Stimulated activated naive CD4-positive, alpha-beta T cell treated with Interleukin-2 at 50 U/mL for 16 hours (primary cell): ENCODE data around the gene CPN1.
A peak's percentile ranks its signal among the peaks of the same experiment; 100 is the strongest.
"Not testable (repeated sequence)": the region's sequence is repeated elsewhere in the genome, so short reads cannot be mapped to it uniquely, and the experiment has no call there.

Experiments
- DNase-seq: peaks from one replicate; lab custom pipeline; 2025; lab: John Stamatoyannopoulos, UW

The CPN1 gene

DNA sequence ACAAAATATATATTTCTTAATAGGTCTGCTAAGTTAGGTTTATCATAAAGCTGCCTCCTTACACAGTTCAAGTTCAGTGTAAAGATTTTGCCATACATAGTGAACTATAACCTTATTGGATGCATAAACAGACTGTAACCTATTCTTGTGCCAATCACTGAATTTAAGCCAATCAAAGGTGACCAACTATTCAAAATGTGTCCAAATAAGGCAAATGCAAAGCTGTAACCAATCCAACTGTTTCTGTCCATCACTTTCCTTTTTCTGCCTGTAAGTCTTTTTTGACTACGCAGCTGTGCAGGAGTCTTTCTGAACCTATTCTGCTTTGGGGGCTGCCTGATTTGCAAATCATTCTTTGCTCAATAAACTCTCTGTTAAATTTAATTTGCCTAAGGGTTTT is 60.3 kb downstream of the CPN1 start:
- no peak for DNase-seq

DNA sequence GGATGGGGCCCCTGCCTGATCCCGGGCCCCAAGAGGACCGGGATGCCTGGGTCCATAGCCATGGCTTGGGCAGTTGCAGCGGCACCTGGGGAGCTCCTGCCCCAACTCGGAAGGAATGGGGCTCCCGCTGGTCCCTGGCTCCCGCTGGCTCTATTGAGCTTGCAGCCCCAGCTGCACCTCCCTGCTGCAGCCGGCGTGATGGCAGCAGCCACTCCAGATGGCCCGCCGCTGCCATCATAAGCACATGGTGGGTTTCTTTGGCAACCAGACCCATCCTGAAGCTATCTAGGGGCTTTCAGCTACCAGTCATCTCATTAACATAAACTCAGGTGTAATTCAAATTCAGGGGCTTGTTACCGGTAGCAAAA is 60.8 kb downstream of the CPN1 start:
- no peak for DNase-seq

DNA sequence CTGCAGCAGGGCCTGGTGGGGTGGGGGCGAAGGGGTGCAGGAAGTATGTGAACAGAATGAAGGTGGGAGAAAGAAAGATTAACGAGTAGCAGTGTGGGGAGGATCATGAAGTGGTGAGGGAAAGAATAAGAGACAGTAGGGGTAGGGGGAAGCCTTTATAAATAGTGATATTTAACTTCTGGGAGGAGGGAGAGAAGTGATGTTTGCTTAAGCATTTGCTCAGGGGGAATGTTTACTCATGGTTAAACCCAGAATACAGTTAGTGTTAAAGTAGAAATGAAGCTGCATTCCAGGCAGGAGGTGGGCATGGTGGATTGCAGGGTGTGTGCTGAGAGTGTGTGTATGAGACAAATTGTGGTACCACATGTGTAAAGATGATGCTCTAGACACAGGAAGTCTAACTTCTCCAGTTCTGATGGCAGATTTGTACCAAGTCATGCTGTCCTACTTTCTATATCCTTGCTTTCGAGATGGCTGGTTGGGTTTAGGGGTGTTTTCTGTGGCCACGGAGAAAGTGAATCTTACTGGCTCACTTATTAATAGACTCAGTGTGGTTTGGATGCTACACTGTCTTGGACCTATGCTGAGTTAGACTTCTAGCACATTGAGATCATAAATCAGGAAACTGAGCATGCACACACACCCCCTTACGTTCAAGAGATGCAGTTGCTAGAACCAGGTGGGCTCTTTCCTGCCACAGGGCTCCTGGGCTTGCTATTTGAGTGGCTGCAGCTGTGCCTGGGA is 61.4 kb downstream of the CPN1 start:
- no peak for DNase-seq

DNA sequence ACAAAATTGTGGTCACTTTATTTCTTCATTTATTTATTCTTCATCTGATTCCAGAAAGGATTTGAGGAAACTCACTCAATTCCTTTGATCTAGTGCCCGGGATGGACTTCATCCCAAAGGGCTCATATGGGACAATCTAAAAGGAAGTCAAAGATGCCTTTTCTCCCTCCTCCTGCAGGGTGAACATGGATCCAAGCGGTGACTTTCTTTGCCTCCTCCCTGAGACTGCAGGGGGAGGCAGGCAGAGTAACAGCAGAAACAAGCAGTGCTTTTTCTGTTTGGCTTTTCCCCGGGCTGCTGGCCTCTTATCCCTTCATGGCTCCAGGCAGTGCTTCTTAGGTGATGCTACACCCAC is 61.9 kb downstream of the CPN1 start:
- no peak for DNase-seq

DNA sequence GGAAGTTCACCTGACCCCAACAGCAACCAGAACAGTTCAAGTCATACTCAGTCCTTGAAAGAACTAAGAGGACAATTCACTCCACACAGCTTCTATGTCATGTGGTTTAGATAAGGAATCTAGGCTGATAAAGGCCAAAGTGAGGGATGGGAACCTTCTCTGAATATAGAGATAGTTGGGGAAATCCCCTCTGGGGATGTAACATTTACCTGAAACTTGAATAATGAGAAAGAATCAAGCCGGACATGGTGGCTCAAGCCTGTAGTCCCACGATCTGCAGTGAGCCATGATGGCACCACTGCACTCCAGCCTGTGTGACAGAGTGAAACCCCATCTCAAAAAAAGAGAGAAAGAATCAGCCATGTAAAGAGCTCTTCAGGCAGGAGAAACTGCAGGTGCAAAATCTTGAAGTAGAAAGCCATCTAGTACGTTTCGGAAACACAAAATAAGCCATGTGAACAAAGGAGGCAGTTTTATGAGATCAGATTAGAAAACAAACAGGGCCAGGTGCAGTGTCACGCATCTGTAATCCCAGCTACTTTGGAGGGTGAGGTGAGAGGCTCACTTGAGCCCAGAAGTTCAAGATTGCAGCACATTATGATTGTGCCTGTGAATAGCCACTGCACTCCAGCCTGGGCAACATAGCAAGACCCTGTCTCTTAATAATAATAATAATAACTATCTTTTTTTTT is 67.5 kb downstream of the CPN1 start:
- DNase-seq = no peak

DNA sequence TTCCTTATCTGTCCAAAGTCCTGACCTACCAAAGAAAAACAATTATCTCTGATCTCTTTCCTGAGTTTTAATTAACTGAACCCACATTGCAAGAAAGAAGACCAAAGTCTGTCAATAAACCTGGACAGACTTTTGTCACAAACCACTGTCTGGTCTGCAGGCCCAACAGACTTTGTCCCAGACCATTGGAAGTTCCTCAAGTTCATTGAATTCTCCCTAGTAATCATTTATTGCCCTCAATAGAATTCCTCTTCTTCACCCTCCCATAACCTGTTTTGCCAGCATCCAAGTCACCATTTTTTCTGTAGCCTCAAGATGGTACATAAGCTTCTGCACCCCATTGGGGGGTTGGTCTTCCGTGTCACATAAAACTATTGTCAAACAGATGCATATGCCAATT is 68.0 kb downstream of the CPN1 start:
- no peak for DNase-seq

DNA sequence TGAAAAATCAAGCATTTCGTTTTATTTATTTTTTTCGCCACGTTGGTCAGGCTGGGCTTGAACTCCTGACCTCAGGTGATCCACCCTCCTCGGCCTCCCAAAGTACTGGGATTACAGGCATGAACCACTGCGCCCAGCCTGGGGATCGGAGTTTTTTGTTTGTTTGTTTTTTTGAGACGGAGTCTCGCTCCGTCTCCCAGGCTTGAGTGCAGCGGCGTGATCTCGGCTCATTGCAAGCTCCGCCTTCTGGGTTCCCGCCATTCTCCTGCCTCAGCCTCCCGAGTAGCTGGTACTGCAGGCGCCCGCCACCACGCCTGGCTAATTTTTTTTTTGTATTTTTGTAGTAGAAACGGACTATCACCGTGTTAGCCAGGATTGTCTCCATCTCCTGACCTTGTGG is 69.8 kb downstream of the CPN1 start:
- not testable (repeated sequence) for DNase-seq

DNA sequence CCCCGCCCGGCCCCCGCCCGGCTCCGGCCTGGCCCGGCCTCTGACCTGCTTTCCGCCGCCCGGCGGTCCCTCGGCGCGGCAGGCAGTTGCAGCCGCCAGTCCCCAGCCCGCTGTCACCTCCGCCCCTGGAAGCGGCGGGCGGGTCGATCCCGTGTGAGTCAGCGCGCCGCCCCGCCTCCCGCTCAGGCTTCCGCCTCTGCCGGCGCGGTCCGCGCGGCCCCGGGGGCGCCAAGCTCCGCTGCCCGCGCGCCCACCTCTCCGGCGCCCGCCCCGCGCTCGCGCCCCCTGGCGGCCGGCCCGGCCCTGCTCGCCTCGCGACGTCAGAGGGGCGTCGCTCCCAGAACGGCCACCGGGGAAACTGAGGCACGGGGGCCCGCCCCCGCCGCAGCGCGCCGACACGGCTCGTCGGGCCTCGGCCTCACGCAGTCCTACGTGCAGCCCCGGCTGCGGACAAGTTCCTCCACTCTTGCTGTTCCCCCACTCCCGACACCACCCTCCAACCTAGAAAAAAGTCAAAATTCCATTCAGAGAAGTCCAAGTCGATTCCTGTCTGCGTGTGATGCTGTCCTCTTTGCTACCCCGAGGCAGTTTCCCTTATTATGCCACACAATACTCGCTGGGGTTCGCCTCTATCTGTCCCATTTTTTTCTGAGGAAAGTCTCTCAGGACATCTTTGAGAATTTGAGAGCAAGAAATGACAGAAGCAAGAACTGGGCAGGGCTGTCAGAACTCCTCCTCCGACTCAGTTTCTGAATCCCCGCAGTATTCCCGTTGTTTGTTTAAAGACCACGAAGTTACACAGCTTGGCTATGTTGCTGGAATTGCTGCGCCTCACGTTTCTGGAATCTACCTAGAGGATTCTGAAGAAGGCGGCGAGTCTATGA is 71.6 kb downstream of the CPN1 start, which contains the start of gene DNMBP:
Gene DNMBP, minus strand, starts transcription at position 155 of the 884 bp plus-strand sequence. CDS start 37,823 bp downstream, outside the sequence.
- DNase-seq = peak; percentile 80

DNA sequence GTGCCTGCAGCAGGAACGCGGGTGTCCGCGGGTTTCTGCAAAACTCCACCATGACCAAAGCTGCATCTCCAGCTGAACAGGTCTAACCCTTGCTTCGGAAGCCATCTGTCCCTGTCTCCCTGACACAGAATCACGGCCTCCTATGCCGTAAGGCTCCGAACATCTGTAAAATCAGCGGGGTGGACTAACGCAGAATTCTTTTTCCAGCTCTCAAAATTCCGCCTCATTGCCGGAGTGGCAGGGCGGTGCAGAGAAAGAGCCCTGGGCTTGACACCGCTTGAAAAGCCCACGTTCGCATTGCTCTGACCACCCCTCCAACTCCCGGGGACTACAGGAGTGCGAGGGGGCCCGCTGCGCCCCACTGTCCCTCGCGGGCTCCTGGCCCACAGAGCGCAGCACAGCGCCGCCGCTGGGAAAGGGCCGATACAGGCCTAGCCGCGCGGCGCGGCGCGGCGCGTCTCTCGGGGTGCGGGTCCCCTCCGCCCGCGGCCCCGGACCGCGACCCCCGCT is 72.3 kb downstream of the CPN1 start:
- DNase-seq = no peak

DNA sequence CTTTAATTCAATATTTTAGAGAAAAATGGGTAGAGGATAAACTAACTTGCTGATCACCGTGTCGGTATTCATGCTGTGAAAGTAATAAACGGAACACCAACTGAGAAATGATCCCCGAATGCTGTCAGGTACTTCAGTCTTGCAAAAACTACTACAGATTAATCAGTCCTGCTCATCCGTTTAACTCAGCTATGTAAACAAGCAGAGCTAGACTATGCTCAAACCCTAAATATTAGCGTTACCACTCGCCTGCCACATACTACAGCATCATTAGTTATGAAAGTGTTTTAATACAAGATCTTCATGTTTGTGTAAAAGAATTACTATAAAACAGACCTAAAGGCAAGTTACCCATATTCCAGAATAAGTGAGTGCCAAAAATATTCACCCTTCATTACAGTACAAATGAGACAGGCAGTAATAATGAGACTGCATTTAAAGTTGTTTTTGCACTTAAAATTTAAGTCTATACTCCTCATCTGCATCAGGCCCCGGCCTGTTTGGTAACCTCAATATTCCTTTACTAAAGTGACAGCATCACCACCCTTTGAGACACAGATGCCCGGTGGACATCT is 72.9 kb downstream of the CPN1 start:
- DNase-seq = no peak

DNA sequence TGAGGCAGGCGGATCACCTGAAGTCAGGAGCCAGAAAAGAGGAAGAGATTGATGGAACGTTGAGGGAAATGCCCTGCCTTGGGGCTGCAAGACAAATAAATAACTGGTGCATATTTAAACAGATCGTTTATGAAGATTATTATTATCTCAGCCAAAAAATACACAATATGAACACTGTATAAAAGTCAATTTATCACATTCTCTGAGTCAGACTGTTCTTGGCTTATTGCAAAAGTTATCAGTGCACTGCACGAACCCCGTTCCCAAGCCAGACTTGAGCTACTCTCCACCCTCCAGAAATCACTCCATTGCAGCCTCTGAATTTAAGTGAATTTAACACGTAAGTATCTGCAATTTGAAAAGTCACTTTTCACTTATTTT is 73.5 kb downstream of the CPN1 start:
- DNase-seq = no peak

DNA sequence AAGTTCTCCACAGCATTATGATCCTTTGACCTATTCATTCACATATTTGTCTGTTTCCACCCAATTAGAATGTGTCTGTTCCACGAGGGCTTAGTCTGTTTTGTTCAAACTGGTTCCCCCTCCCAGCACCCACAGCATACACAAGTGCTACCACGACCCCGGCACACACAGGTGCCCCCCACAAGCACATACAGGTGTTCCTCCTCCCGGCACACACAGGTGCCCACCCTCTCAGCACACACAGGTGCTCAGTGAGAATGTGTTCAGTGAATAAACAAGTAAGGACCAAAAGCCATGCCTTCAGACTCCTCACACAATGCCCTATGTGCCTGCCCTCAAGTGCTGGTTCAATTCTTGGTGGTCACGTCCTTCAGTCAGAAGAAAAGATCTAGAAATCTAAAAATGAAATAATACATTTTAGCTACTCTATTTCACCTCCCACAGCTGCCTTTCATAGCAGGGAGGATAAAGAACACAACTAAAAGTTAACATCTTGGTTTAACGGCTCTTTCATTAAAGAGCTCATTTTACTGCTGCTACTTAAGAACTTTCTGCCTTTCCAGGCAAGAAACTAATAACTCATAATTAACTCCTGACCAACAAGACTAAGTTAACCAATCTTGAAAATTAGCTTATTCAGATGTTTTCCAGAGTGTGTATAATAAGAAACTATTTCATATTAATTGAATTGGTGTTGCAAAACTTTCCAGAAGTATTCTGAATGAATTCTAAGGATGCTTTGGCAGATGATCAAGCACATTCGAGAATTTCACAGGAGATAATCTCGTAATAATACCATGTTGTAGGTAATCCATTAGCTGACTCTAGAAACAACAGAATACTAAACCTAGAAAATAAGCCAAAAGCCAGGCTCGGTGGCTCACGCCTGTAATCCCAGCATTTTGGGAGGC is 74.2 kb downstream of the CPN1 start:
- DNase-seq = no peak

DNA sequence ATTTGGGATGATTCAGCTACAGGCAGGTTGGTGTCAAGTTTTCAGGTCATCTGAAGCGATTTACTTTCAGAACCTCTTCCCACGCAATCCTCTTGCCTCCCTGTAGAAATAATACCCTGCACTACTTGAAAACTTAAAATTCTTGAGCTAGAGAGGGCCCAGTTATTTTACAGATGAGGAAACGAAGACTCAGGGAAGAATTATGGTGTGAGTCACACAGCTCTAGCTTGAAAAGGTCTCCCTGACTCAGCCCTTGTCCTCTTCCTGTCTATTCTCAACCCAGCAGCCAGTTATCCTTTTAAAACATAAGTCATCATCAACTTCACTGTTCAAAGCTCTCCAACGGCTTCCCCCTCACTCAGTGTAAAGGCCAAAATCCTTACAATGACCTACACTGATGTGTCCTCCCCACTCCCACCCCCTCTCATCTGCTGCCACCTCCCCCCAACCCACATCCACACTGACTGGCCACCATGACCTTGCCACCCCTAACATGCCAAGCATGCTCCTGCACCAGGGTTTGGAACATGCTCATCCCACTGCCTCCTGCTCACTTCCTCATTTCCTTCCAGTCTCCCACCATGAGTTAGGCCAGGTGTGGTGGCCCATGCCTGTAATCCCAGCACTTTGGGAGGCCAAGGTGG is 75.3 kb downstream of the CPN1 start:
- no peak for DNase-seq

DNA sequence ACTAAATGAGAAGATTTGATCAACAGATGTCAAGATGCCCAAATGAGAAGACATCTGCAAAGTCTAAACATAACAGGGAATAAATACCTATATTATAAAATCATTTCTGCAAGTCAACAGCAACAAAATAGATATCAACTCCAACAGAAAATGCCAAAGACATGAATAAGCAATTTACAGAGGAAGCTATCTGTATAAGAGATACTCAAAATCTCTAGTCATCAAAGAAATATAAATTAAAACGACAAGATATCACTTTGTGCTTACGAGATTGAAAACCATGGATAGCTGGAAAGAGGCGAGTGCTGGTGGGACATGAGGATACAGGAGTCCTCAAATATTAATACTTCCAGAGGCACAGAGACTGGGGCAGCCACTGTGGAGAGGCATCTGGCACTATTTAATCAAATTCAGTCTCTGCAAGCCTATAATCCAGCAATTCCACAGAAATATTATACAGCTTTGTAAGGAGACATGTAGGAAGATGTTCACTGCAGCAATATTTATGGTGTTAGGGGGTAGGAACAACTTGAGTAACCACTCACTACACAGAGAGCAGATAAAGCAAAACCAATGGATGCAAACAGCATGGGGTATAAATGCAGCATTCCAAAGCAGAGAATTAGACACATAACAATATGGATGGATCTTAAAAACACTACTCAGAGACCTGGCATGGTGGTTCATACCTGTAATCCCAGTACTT is 76.7 kb downstream of the CPN1 start:
- DNase-seq = no peak

DNA sequence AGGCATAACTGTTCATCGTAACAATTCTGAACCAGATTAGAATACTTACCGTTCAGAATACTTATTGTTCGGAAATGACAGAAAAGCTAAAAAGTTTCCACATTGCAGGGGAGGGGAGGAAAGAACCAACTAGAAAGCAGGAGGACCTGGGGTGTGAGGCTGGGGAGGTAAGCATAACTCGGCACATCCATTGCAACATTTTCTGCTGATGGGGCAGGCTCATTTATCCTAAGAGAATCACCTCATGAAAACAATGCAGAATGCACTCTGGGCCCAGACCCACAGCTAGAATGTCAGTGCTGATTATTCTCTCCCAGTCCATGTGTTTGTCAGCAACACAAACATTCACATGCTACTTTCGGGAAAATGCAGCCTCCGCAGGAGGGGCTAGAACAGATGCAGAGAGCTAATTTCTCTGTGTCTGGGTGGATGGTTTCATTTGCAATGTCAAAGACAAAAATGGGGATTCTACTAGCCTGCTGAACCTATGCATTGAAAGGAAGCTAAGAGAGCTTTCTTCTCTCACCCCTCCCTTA is 81.5 kb downstream of the CPN1 start:
- no peak for DNase-seq

DNA sequence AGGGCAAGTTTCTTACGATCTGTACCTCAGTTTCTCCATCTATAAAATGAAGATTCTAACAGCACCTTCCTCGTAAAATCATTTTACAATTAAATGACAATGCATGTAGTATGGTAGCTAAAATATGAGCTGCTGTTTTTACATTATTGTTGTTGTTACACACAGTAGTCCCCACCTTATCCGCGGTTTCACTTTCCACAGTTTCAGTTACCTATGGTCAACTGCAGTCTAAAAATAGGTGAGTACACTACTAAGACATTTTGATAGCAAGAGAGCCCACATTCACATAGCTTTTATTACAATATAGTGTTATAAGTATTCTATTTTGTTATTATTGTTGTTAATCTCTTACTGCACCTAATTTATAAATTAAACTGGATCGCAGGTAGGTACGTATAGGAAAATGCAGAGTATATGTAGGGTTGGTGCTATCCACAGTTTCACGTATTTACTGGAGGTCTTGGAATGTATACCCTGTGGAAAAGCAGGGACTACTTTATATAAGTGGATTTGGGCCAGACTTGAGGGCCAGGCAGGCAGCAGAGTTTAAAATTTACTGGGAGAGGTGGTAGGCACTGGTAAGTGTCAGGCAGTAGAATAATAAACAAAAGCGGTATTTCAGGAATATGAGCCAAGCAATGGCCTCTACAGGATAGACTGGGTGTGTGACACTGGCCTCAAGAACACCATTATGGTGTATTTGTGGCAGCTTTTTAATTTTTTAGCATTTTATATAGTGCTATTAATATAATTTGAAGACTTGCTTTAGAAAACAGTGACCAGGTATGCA is 82.2 kb downstream of the CPN1 start:
- DNase-seq = no peak

DNA sequence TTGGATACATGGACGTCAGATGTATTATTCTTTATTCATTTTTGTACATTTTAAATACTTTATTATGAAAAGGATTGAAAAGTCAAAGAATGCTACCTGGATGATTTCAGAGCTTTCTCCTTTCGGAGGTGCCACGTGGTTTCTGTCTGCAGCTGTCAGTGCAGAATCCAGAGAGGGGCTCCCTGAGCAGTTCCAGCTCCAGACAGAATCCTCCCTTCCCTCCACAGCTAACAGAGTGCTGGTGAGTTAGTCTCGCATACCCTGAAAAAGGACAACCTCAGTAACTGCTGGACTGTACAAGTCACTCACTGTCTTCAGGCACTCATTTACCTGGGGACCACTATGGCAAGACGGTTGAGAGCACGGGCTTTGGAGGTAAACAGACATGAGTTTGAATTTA is 82.8 kb downstream of the CPN1 start:
- no peak for DNase-seq

DNA sequence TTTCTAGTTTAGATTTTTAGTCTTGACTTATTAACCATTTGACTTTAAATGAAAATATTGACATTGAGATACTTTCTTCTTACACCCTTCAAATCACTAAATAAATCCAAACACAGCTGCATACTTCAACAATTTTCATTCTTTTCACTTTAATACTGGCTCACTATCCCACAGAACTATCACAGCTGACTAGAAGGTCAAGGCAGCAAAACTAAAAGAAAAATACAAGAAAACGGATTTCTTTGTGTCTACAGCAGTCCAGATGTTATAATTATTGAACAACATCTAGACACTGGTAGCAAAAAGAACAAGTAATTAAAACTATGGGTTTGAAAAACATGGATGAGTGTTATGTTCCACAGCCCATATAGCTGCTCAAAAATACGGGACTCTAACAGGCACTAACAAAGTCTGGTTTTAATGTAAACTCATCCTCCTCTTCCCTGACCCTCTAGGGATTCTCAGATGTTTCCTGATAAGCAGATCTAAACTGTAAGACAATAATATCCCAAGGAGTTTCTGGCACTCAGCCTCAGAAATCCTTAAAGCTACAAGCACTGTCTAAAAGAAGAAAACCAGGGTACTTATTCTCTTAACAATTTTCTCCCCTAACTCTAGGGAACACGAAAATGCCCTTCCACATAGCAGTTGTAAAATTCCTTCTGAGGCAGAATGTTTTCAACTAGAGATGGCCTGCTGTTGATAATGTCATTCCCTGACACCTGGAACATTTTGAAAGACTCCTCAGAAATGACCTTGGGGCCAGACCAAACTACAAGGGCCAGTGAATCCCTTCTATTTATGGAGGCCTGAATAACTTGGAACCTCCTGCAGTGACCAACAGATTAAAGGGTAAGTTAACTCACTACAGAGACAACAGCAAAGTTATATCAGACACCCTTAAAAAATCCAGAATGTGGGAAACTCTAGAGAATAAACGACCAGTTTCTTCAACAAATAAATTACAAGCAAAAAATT is 84.7 kb downstream of the CPN1 start:
- no peak for DNase-seq
